Measurements from ENCODE around the gene SIAH2.

DNA sequence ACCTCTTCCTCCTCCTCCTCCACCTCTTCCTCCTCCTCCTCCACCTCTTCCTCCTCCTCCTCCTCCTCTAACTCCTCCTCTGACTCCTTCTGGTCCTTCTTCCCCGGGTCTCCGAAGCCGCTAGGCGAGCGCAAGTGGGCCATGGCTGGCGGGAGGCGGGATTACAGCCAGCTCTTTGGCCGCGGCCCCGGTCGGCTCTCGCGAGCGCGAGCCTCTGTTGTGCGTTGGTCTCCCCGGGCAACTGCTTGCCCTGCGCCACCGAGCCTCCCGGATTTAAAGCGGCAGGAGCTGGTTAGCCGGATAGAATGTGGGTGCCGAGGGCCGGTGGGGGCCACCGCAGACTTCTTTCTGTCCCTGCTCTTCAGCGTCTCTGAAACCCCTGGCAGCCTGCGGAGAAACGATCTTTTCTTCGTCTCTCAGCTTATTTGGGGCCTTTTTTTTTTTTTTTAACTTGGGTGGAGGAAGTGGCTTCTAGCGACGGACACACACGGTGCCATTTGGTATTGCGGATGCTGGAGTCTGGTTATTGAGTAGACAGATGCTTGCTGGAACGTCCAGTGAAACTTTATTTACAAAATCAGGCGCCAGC, 59.1 kb downstream of the SIAH2 start, which contains the start of gene ERICH6:
- TF ChIP-seq SUZ12 (IDR thresholded peaks at IDR 0.05; ENCODE audit: extremely low read depth, insufficient read depth, insufficient read length), result no peak
- TF ChIP-seq YY1 (IDR thresholded peaks at IDR 0.05; ENCODE audit: insufficient read depth, insufficient read length), result no peak

Data from NT2/D1 (cell line).